ENCODE results near the gene CD226. TPM values are rescaled to one million over a fixed set of nuclear protein-coding genes. Genes with fewer than 3 reads are reported as not detected.

The CD226 gene
- total RNA-seq, 1 donor from 2014 or later, result 0.05 TPM

GRCh38 chr18:69957747-69958146 lies 10.1 kb upstream of the CD226 start:
- Mint-ChIP-seq H3K4me1 (ENCODE audit: low read depth, unreplicated experiment) (no peaks in the 10 kb centered on the region), H3K36me3 (ENCODE audit: unreplicated experiment) (no peaks in the 10 kb centered on the region), H3K9me3 (ENCODE audit: unreplicated experiment) (peaks cover 3% of the 10 kb centered on the region), H3K27me3 (ENCODE audit: unreplicated experiment) (no peaks in the 10 kb centered on the region), H3K4me3 (ENCODE audit: unreplicated experiment) (no peak overlapping the region), H3K27ac (ENCODE audit: unreplicated experiment) (no peak overlapping the region)
- no peak for DNase-seq
- no peak for TF ChIP-seq CTCF (IDR thresholded peaks at IDR 0.05; ENCODE audit: partially characterized antibody, unreplicated experiment)

GRCh38 chr18:69956665-69957620 lies 9.3 kb upstream of the CD226 start:
- no peak overlapping the region for H3K4me3 Mint-ChIP-seq (ENCODE audit: unreplicated experiment)
- TF ChIP-seq CTCF (IDR thresholded peaks at IDR 0.05; ENCODE audit: partially characterized antibody, unreplicated experiment), result no peak
- no peaks in the 10 kb centered on the region for H3K36me3 Mint-ChIP-seq (ENCODE audit: unreplicated experiment)
- peaks cover 3% of the 10 kb centered on the region for H3K9me3 Mint-ChIP-seq (ENCODE audit: unreplicated experiment)
- H3K27me3 Mint-ChIP-seq (ENCODE audit: unreplicated experiment), result no peaks in the 10 kb centered on the region
- H3K4me1 Mint-ChIP-seq (ENCODE audit: low read depth, unreplicated experiment), result no peaks in the 10 kb centered on the region
- no peak overlapping the region for H3K27ac Mint-ChIP-seq (ENCODE audit: unreplicated experiment)
- no peak for DNase-seq

GRCh38 chr18:69956057-69956456 lies 8.4 kb upstream of the CD226 start:
- Mint-ChIP-seq H3K9me3 (ENCODE audit: unreplicated experiment) (peaks cover 2% of the 10 kb centered on the region), H3K4me1 (ENCODE audit: low read depth, unreplicated experiment) (no peaks in the 10 kb centered on the region), H3K36me3 (ENCODE audit: unreplicated experiment) (no peaks in the 10 kb centered on the region), H3K27ac (ENCODE audit: unreplicated experiment) (no peak overlapping the region), H3K27me3 (ENCODE audit: unreplicated experiment) (no peaks in the 10 kb centered on the region), H3K4me3 (ENCODE audit: unreplicated experiment) (no peak overlapping the region)
- no peak for DNase-seq
- TF ChIP-seq CTCF (IDR thresholded peaks at IDR 0.05; ENCODE audit: partially characterized antibody, unreplicated experiment), result no peak

- no peak for DNase-seq
- Mint-ChIP-seq H3K4me1 (ENCODE audit: low read depth, unreplicated experiment) (no peaks in the 10 kb centered on the region), H3K36me3 (ENCODE audit: unreplicated experiment) (no peaks in the 10 kb centered on the region), H3K4me3 (ENCODE audit: unreplicated experiment) (no peak overlapping the region), H3K27me3 (ENCODE audit: unreplicated experiment) (no peaks in the 10 kb centered on the region), H3K9me3 (ENCODE audit: unreplicated experiment) (peaks cover 2% of the 10 kb centered on the region), H3K27ac (ENCODE audit: unreplicated experiment) (no peak overlapping the region)
- no peak for TF ChIP-seq CTCF (IDR thresholded peaks at IDR 0.05; ENCODE audit: partially characterized antibody, unreplicated experiment)
Observed at GRCh38 chr18:69954719-69955480, 7.2 kb upstream of the CD226 start.
